Esophagus mucosa (tissue), 1 donor: ENCODE measurements around the gene TNFRSF9. TPM values are rescaled to one million over a fixed set of nuclear protein-coding genes. Genes with fewer than 3 reads are reported as not detected.

Source experiments
- ATAC-seq: fragments of 200-7000 bp; cut with Tn5 transposase; one replicate; pipeline ENCODE4 v1.9.1; 2020
- total RNA-seq: library from RNA; stranded (reverse); gene quantifications from one replicate; pipeline ENCODE4 v1.2.4, GENCODE V29; 2023
- donor health status: DM: yes; HTN: yes; CAD: no.

Gene TNFRSF9
- total RNA-seq, 1 donor from 2014 or later, result 0.16 TPM

- no peak for ATAC-seq
Observed at GRCh38 chr1:7869136-7869920, 71.3 kb downstream of the TNFRSF9 start.

GRCh38 chr1:7868070-7868780, 72.4 kb downstream of the TNFRSF9 start:
- no peak for ATAC-seq

GRCh38 chr1:7865978-7866377, 74.7 kb downstream of the TNFRSF9 start:
- no peak for ATAC-seq

Other genes starting within 250 kb of the TNFRSF9 start
- 76.0 TPM for gene VAMP3, start 169.5 kb downstream of the TNFRSF9 start, total RNA-seq
- gene PER3, start 156.5 kb downstream of the TNFRSF9 start, total RNA-seq, result 12.5 TPM
- not detected for gene UTS2, start 87.8 kb downstream of the TNFRSF9 start, total RNA-seq
- 170 TPM for gene PARK7, start 20.9 kb upstream of the TNFRSF9 start, total RNA-seq
- 25.4 TPM for gene ERRFI1, start 85.5 kb upstream of the TNFRSF9 start, total RNA-seq